Large intestine (tissue), 3 donors: ENCODE results near the gene PCDH17. TPM values are rescaled to one million over a fixed set of nuclear protein-coding genes. Genes with fewer than 3 reads are reported as not detected.

Experiments used
- DNase-seq, 2 donors: peaks; one replicate each; pipeline versions ENCODE4 v3.0.0 to v3.0.0-alpha.2; 2013
- H3K27ac ChIP-seq: one replicate; pipeline ENCODE4 v1.5.1; 2013; ENCODE audit warnings: low read length
- H3K27me3 ChIP-seq: 2 replicates; pipeline ENCODE4 v1.6.1; 2013; ENCODE audit warnings: low read length; ENCODE audit not compliant: control insufficient read depth, insufficient read depth
- H3K36me3 ChIP-seq: 2 replicates; pipeline ENCODE4 v1.6.1; 2013; ENCODE audit warnings: low read length; ENCODE audit not compliant: control insufficient read depth, insufficient read depth
- H3K4me1 ChIP-seq: one replicate; pipeline ENCODE4 v1.6.1; 2013; ENCODE audit warnings: low read length; ENCODE audit not compliant: control insufficient read depth, insufficient read depth
- H3K4me3 ChIP-seq: one replicate; pipeline ENCODE4 v1.5.1; 2013; ENCODE audit warnings: low read length
- H3K9me3 ChIP-seq: one replicate; pipeline ENCODE4 v1.6.1; 2013; ENCODE audit warnings: mild to moderate bottlenecking, low read depth, low read length, moderate library complexity; ENCODE audit not compliant: control insufficient read depth
- whole genome bisulfite sequencing: methylation state at CpG from one replicate; pipeline ENCODE4 v1.1.5; 2013; ENCODE audit warnings: low lambda C conversion rate; ENCODE audit not compliant: insufficient coverage; 5-methylcytosine and 5-hydroxymethylcytosine counted together
- polyA plus RNA-seq: library from polyadenylated mRNA; unstranded; fragments of 120-200 nt; gene quantifications from one replicate; pipeline ENCODE4 v1.2.1, GENCODE V29; 2013

PCDH17 gene
- polyA plus RNA-seq, 1 donor: 8.4 TPM

- Histone ChIP-seq H3K36me3 (no peaks in the 10 kb centered on the region), H3K27ac (no peak overlapping the region), H3K9me3 (no peaks in the 10 kb centered on the region), H3K27me3 (no peaks in the 10 kb centered on the region), H3K4me1 (no peaks in the 10 kb centered on the region), H3K4me3 (no peak overlapping the region)
- 83% methylated on average over 2 of the region's 4 CpGs for WGBS
- peak in 1 of 2 donors; percentile 2 for DNase-seq
These were observed 33.9 kb downstream of the PCDH17 start for GRCh38 chr13:57665481-57665880.

DNA sequence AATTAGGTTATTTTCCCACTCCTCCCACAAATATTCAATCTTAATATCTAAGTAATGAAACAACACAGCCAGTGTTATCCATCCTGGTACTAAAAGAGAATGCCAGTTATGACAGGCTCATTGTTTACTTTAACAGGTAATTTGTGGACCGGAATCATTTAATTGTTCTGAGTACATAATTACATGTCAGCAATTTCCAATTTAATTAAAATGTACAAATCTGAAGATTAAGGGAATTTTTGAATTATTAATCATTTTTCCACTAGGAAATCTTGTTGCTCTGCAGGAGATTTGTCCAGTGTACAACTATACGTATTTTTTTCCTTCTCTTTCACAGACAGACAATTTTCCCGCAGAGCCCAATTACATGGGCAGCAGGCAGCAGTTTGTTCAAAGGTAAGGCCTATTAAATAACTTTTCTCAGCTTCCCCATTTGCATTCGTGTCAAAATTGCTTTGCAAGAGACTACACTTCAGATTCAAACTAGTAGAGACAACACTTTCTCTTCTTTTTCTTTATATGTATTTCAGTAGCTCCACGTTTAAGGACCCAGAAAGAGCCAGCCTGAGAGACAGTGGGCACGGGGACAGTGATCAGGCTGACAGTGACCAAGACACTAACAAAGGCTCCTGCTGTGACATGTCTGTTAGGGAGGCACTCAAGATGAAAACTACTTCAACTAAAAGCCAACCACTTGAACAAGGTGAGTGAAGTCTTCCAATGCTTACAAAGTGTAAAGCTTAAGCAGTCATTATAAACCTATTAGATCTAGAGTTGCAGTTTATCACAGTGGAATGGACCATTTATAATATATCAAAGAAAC, 34.8 kb downstream of the PCDH17 start:
- H3K27ac ChIP-seq: no peak overlapping the region
- H3K9me3 ChIP-seq: no peaks in the 10 kb centered on the region
- H3K4me1 ChIP-seq: no peaks in the 10 kb centered on the region
- no peaks in the 10 kb centered on the region for H3K36me3 ChIP-seq
- WGBS: 60% methylated on average over 1 of the region's 6 CpGs
- no peak overlapping the region for H3K4me3 ChIP-seq
- DNase-seq: no peak
- no peaks in the 10 kb centered on the region for H3K27me3 ChIP-seq

- no peaks in the 10 kb centered on the region for H3K4me1 ChIP-seq
- no peaks in the 10 kb centered on the region for H3K9me3 ChIP-seq
- no peak for DNase-seq
- no peak overlapping the region for H3K27ac ChIP-seq
- no peaks in the 10 kb centered on the region for H3K27me3 ChIP-seq
- no peak overlapping the region for H3K4me3 ChIP-seq
- WGBS: 67% methylated on average over 1 of the region's 2 CpGs
- H3K36me3 ChIP-seq: no peaks in the 10 kb centered on the region
These were observed 40.6 kb downstream of the PCDH17 start for GRCh38 chr13:57672168-57672567.

DNA sequence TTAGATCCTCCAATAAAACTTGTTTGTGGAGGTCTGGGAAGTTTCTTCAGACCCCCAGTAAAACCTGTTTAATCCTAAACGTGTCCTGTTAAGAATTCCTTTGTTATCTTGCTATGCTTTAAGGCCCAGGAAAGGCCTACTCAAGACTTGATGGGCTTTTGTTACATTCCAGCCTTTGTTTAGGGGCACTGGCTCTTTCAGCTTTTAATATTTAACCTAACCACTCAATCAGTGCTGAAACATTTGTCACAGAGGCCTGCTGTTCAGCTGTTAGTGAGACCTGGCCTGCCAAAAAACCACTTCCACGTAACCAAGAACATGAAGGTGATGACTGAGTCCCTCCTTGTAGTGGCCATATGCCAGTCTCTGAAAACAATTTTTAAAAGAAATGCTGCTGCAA, 41.7 kb downstream of the PCDH17 start:
- H3K36me3 ChIP-seq: no peaks in the 10 kb centered on the region
- H3K27ac ChIP-seq: no peak overlapping the region
- H3K9me3 ChIP-seq: no peaks in the 10 kb centered on the region
- DNase-seq: no peak
- no peaks in the 10 kb centered on the region for H3K4me1 ChIP-seq
- no peaks in the 10 kb centered on the region for H3K27me3 ChIP-seq
- H3K4me3 ChIP-seq: no peak overlapping the region
- no CpG with 5 or more reads among the region's 2 CpGs for WGBS

GRCh38 chr13:57675526-57675925, 44.0 kb downstream of the PCDH17 start:
- Histone ChIP-seq H3K36me3 (no peaks in the 10 kb centered on the region), H3K27me3 (no peaks in the 10 kb centered on the region), H3K4me3 (no peak overlapping the region), H3K27ac (no peak overlapping the region), H3K4me1 (no peaks in the 10 kb centered on the region), H3K9me3 (no peaks in the 10 kb centered on the region)
- no peak for DNase-seq
- 73% methylated on average over 2 of the region's 2 CpGs for WGBS

DNA sequence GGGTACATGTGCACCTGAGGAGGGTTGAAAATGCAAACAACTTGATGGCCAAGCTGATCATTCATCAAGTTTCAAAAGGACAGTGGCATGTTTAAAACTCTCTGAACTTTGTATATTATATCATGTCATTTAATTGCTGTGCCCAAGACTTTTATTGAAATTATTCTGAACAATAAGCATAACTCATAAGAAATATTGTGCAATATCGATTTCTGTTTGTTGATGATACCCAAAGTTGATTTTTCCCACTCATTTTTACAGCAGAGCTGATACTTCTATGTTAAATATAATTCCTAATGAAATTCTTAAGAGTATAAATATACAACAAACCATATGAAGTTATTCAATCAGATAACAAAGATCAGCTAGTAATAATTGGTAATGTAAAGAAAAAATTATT, 49.1 kb downstream of the PCDH17 start:
- 100% methylated on average over 1 of the region's 1 CpG for WGBS
- DNase-seq: no peak
- no peaks in the 10 kb centered on the region for H3K27me3 ChIP-seq
- H3K27ac ChIP-seq: no peak overlapping the region
- no peak overlapping the region for H3K4me3 ChIP-seq
- no peaks in the 10 kb centered on the region for H3K4me1 ChIP-seq
- H3K9me3 ChIP-seq: no peaks in the 10 kb centered on the region
- H3K36me3 ChIP-seq: no peaks in the 10 kb centered on the region

- no peaks in the 10 kb centered on the region for H3K36me3 ChIP-seq
- no peaks in the 10 kb centered on the region for H3K9me3 ChIP-seq
- no peak overlapping the region for H3K4me3 ChIP-seq
- H3K4me1 ChIP-seq: no peaks in the 10 kb centered on the region
- no peaks in the 10 kb centered on the region for H3K27me3 ChIP-seq
- DNase-seq: no peak
- H3K27ac ChIP-seq: no peak overlapping the region
- WGBS: 78% methylated on average over 2 of the region's 4 CpGs
These were observed 50.7 kb downstream of the PCDH17 start for GRCh38 chr13:57682128-57682716.

DNA sequence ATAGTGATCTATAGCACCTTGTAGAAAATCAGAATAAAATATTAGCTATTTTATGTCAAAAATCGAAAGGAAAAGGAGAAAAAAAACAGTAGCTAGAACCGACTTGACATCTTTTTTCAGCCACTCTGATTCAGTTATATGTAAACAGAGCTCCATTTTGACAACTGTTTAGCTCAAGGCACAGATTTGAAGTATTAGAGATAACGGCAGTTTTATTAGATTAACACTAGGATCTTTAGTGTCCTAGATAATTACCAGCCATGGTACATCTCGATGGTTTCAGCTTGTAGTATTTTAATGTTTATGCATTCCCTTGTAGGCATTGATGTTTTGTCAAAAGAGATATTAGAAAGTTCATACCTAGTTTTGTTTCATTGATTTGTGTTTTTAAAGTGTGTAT, 67.3 kb downstream of the PCDH17 start:
- WGBS: 55% methylated on average over 2 of the region's 4 CpGs
- no peak overlapping the region for H3K27ac ChIP-seq
- H3K36me3 ChIP-seq: no peaks in the 10 kb centered on the region

DNA sequence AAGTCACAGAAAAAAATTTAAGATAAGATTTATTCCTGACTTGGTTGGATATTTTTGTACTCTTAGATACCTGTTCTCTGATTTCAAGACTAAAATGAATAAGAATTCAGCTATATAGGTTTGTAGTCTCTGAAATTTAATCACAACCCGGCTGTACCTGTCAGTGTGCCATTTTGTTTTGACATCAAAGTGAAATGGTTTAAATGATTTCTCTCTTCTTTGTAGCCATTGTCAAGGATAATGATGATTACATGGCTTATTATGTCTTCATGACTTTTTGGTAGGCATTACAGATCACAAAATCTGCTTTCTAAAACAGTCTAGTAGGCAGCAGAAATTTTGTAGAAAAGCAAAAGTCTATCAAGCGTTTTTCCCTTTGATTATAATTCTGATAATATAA, 72.5 kb downstream of the PCDH17 start:
- Histone ChIP-seq H3K4me1 (no peaks in the 10 kb centered on the region), H3K27me3 (no peaks in the 10 kb centered on the region), H3K27ac (no peak overlapping the region), H3K9me3 (no peaks in the 10 kb centered on the region), H3K36me3 (no peaks in the 10 kb centered on the region), H3K4me3 (no peak overlapping the region)
- WGBS: 89% methylated on average over 1 of the region's 2 CpGs
- no peak for DNase-seq

More for the DNA sequence above, 67.3 kb downstream of the PCDH17 start:
- no peaks in the 10 kb centered on the region for H3K9me3 ChIP-seq
- H3K4me1 ChIP-seq: no peaks in the 10 kb centered on the region
- no peak overlapping the region for H3K4me3 ChIP-seq
- no peaks in the 10 kb centered on the region for H3K27me3 ChIP-seq
- DNase-seq: no peak

DNA sequence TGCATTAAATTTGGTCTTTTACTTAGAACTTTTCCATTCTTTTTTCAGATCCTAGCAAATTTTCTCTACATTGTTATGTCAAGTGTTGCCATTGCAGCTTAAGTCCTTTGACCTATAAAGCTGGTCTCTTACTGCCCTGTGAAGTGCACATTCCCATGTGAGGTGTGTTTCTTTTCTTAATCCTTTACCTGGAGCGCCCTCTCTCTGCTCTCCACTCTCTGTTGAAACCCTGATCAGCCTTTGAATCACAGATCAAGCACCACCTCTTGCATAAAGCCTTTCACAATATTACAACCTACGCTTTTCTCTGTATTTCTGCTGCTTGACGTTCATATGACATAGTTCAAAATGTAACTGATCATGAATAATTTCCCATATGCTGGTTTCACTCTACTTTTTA, 84.8 kb downstream of the PCDH17 start:
- 33% methylated on average over 1 of the region's 3 CpGs for WGBS
- no peaks in the 10 kb centered on the region for H3K27me3 ChIP-seq
- no peaks in the 10 kb centered on the region for H3K9me3 ChIP-seq
- no peak for DNase-seq
- H3K36me3 ChIP-seq: no peaks in the 10 kb centered on the region
- H3K4me1 ChIP-seq: no peaks in the 10 kb centered on the region
- H3K4me3 ChIP-seq: no peak overlapping the region
- H3K27ac ChIP-seq: no peak overlapping the region
